ENCODE data around the gene COX6B1. TPM values are rescaled to one million over a fixed set of nuclear protein-coding genes. Genes with fewer than 3 reads are reported as not detected.

Gene COX6B1
- polyA plus RNA-seq, 4 donors: 326 to 2,391 (median 1,554) TPM

- Histone ChIP-seq H3K4me1 (ENCODE audit: control insufficient read depth in 3 of 3, insufficient read depth in 2 of 3, low read depth in 1 of 3, low read length in 2 of 3) (peaks cover 0 to under 1% (median 0%) of the 10 kb centered on the region in 3 donors), H3K27ac (ENCODE audit: low read depth in 1 of 3, low read length in 2 of 3) (no peak overlapping the region), H3K36me3 (ENCODE audit: control insufficient read depth in 3 of 3, insufficient read depth in 2 of 3, low read depth in 1 of 3, low read length in 3 of 3) (no peaks in the 10 kb centered on the region), H3K9me3 (ENCODE audit: control insufficient read depth in 2 of 2, insufficient read depth in 1 of 2, low read depth in 1 of 2, low read length in 1 of 2) (no peaks in the 10 kb centered on the region), H3K4me3 (ENCODE audit: low read depth in 1 of 3, low read length in 3 of 3) (no peak overlapping the region), H3K27me3 (ENCODE audit: control insufficient read depth in 3 of 3, insufficient read depth in 3 of 3, low read length in 3 of 3) (no peaks in the 10 kb centered on the region)
- 44 to 67% (median 53%) methylated on average over 4 of the region's 4 CpGs for WGBS, 3 donors
- FAIRE-seq (no peak), DNase-seq (no peak)
Measured at GRCh38 chr19:35696835-35697234, 48.7 kb downstream of the COX6B1 start.

GRCh38 chr19:35702223-35703012 is 54.3 kb downstream of the COX6B1 start:
- peaks cover 0 to 9% (median 0%) of the 10 kb centered on the region in 3 donors for H3K4me1 ChIP-seq (ENCODE audit: control insufficient read depth in 3 of 3, insufficient read depth in 2 of 3, low read depth in 1 of 3, low read length in 2 of 3)
- DNase-seq (peak; percentile 97 to 98), FAIRE-seq (no peak)
- peaks cover 0 to 15% (median 0%) of the 10 kb centered on the region in 3 donors for H3K27me3 ChIP-seq (ENCODE audit: control insufficient read depth in 3 of 3, insufficient read depth in 3 of 3, low read length in 3 of 3)
- H3K36me3 ChIP-seq (ENCODE audit: control insufficient read depth in 3 of 3, insufficient read depth in 2 of 3, low read depth in 1 of 3, low read length in 3 of 3): no peaks in the 10 kb centered on the region
- peak overlapping the region in 1 of 3 donors; percentile 7 for H3K27ac ChIP-seq (ENCODE audit: low read depth in 1 of 3, low read length in 2 of 3)
- H3K9me3 ChIP-seq (ENCODE audit: control insufficient read depth in 2 of 2, insufficient read depth in 1 of 2, low read depth in 1 of 2, low read length in 1 of 2): no peaks in the 10 kb centered on the region
- H3K4me3 ChIP-seq (ENCODE audit: low read depth in 1 of 3, low read length in 3 of 3): peak overlapping the region; percentile 29 to 55 (median 46)
- WGBS, 3 donors: 0 to 1% (median 0%) methylated on average over 45 to 50 of the region's 50 CpGs

- Histone ChIP-seq H3K4me3 (ENCODE audit: low read depth in 1 of 3, low read length in 3 of 3) (no peak overlapping the region), H3K27me3 (ENCODE audit: control insufficient read depth in 3 of 3, insufficient read depth in 3 of 3, low read length in 3 of 3) (peaks cover 0 to 15% (median 0%) of the 10 kb centered on the region in 3 donors), H3K9me3 (ENCODE audit: control insufficient read depth in 2 of 2, insufficient read depth in 1 of 2, low read depth in 1 of 2, low read length in 1 of 2) (no peaks in the 10 kb centered on the region), H3K4me1 (ENCODE audit: control insufficient read depth in 3 of 3, insufficient read depth in 2 of 3, low read depth in 1 of 3, low read length in 2 of 3) (peaks cover 0 to 9% (median 0%) of the 10 kb centered on the region in 3 donors), H3K27ac (ENCODE audit: low read depth in 1 of 3, low read length in 2 of 3) (no peak overlapping the region), H3K36me3 (ENCODE audit: control insufficient read depth in 3 of 3, insufficient read depth in 2 of 3, low read depth in 1 of 3, low read length in 3 of 3) (no peaks in the 10 kb centered on the region)
- FAIRE-seq (no peak), DNase-seq (no peak)
- WGBS, 3 donors: 36 to 50% (median 42%) methylated on average over 9 of the region's 9 CpGs
Measured at GRCh38 chr19:35703343-35703742, 55.2 kb downstream of the COX6B1 start.

- 29 to 45% (median 37%) methylated on average over 24 of the region's 24 CpGs for WGBS, 3 donors
- Histone ChIP-seq H3K4me1 (ENCODE audit: control insufficient read depth in 3 of 3, insufficient read depth in 2 of 3, low read depth in 1 of 3, low read length in 2 of 3) (peaks cover 0 to 9% (median 0%) of the 10 kb centered on the region in 3 donors), H3K27me3 (ENCODE audit: control insufficient read depth in 3 of 3, insufficient read depth in 3 of 3, low read length in 3 of 3) (peaks cover 0 to 15% (median 0%) of the 10 kb centered on the region in 3 donors), H3K4me3 (ENCODE audit: low read depth in 1 of 3, low read length in 3 of 3) (no peak within 1 kb of the TSS), H3K27ac (ENCODE audit: low read depth in 1 of 3, low read length in 2 of 3) (no peak within 1 kb of the TSS), H3K9me3 (ENCODE audit: control insufficient read depth in 2 of 2, insufficient read depth in 1 of 2, low read depth in 1 of 2, low read length in 1 of 2) (no peaks in the 10 kb centered on the region), H3K36me3 (ENCODE audit: control insufficient read depth in 3 of 3, insufficient read depth in 2 of 3, low read depth in 1 of 3, low read length in 3 of 3) (no peaks in the 10 kb centered on the region)
- DNase-seq (peak; percentile 47 to 53), FAIRE-seq (no peak)
Measured at GRCh38 chr19:35704218-35704617, 56.1 kb downstream of the COX6B1 start, which contains the start of gene ZBTB32. Gene ZBTB32 (plus strand): TSS chr19:35704558. CDS start chr19:35714627, 10,069 bp downstream.

Other genes starting within 250 kb of the COX6B1 start
- 1 to 10 TPM in 1 of 4 donors, under 1 TPM in 3; 0.54 to 3.7 (median 0.81) TPM for gene FFAR2, start 200.1 kb upstream of the COX6B1 start, polyA plus RNA-seq
- under 1 TPM in 1 of 4 donors, not detected in 3; 0.37 TPM for gene KRTDAP, start 157.9 kb upstream of the COX6B1 start, polyA plus RNA-seq
- 10 to 100 TPM in 1 of 4 donors, 1 to 10 TPM in 2, not detected in 1; 4.7 to 36.9 (median 7.6) TPM for gene DMKN, start 134.7 kb upstream of the COX6B1 start, polyA plus RNA-seq
- 1 to 10 TPM in 1 of 4 donors, under 1 TPM in 2, not detected in 1; 0.07 to 1.8 (median 0.54) TPM for gene SBSN, start 120.0 kb upstream of the COX6B1 start, polyA plus RNA-seq
- not detected for gene GAPDHS, start 114.9 kb upstream of the COX6B1 start, polyA plus RNA-seq
- gene TMEM147, start 102.7 kb upstream of the COX6B1 start, polyA plus RNA-seq: 100 to 1,000 TPM in 1 of 4 donors, 10 to 100 TPM in 3; 40.3 to 149 (median 77.5) TPM
- under 1 TPM in 1 of 4 donors, not detected in 3; 0.36 TPM for gene ATP4A, start 84.7 kb upstream of the COX6B1 start, polyA plus RNA-seq
- gene PMIS2, start 62.1 kb upstream of the COX6B1 start, polyA plus RNA-seq: not detected
- gene HAUS5, start 35.6 kb upstream of the COX6B1 start, polyA plus RNA-seq: 10 to 100 TPM in 1 of 4 donors, 1 to 10 TPM in 2, under 1 TPM in 1; 0.67 to 12.6 (median 5.5) TPM
- 10 to 100 TPM; 59.7 to 71.5 (median 64.9) TPM for gene RBM42, start 19.3 kb upstream of the COX6B1 start, polyA plus RNA-seq
- gene ETV2, start 6.6 kb upstream of the COX6B1 start, polyA plus RNA-seq: 1 to 10 TPM; 2.1 to 7.3 (median 4.2) TPM
- gene UPK1A, start 18.2 kb downstream of the COX6B1 start, polyA plus RNA-seq: under 1 TPM in 1 of 4 donors, not detected in 3; 0.07 TPM
- under 1 TPM in 2 of 4 donors, not detected in 2; 0.22 to 0.35 TPM for gene ZBTB32, start 56.2 kb downstream of the COX6B1 start, polyA plus RNA-seq
- 10 to 100 TPM; 21.6 to 47.9 (median 26.3) TPM for gene KMT2B, start 69.7 kb downstream of the COX6B1 start, polyA plus RNA-seq
- gene IGFLR1, start 94.1 kb downstream of the COX6B1 start, polyA plus RNA-seq: 10 to 100 TPM in 3 of 4 donors, 1 to 10 TPM in 1; 4.3 to 17.8 (median 12.1) TPM
- gene U2AF1L4, start 97.1 kb downstream of the COX6B1 start, polyA plus RNA-seq: 10 to 100 TPM; 14.6 to 99.7 (median 34.7) TPM
- 10 to 100 TPM; 59.7 to 95.9 (median 70.1) TPM for gene PSENEN, start 97.3 kb downstream of the COX6B1 start, polyA plus RNA-seq
- 10 to 100 TPM in 3 of 4 donors, 1 to 10 TPM in 1; 9.6 to 58.6 (median 26.7) TPM for gene LIN37, start 100.3 kb downstream of the COX6B1 start, polyA plus RNA-seq
- gene HSPB6, start 108.7 kb downstream of the COX6B1 start, polyA plus RNA-seq: 10 to 100 TPM in 2 of 4 donors, 1 to 10 TPM in 2; 2.0 to 41.7 (median 11.5) TPM
- gene PROSER3, start 109.9 kb downstream of the COX6B1 start, polyA plus RNA-seq: 10 to 100 TPM in 2 of 4 donors, 1 to 10 TPM in 2; 1.8 to 15.0 (median 6.2) TPM
- gene ARHGAP33, start 127.2 kb downstream of the COX6B1 start, polyA plus RNA-seq: 10 to 100 TPM in 1 of 4 donors, 1 to 10 TPM in 3; 1.1 to 16.2 (median 5.0) TPM
- under 1 TPM in 2 of 4 donors, not detected in 2; 0.24 to 0.54 TPM for gene PRODH2, start 164.5 kb downstream of the COX6B1 start, polyA plus RNA-seq
- gene NPHS1, start 204.2 kb downstream of the COX6B1 start, polyA plus RNA-seq: under 1 TPM in 2 of 4 donors, not detected in 2; 0.06 to 0.52 TPM
- under 1 TPM in 2 of 4 donors, not detected in 2; 0.10 to 0.62 TPM for gene KIRREL2, start 208.6 kb downstream of the COX6B1 start, polyA plus RNA-seq
- gene APLP1, start 220.3 kb downstream of the COX6B1 start, polyA plus RNA-seq: 10 to 100 TPM in 1 of 4 donors, 1 to 10 TPM in 2, not detected in 1; 3.6 to 13.8 (median 4.7) TPM

Data from small intestine (tissue), 7 donors.